GM12891 (cell line): ENCODE results near the gene NTN3.

Experiments
- POLR2A ChIP-seq: IDR thresholded peaks from 2 replicates; pipeline ENCODE4 v1.6.1; 2011; ENCODE audit warnings: low read depth, low read length, control low read depth
- POLR2AphosphoS5 ChIP-seq: IDR thresholded peaks from 2 replicates; pipeline ENCODE4 v1.6.1; 2011; ENCODE audit warnings: low read depth, low read length, control low read depth
- SPI1 ChIP-seq: IDR thresholded peaks from 2 replicates; pipeline ENCODE4 v1.6.1; 2011; ENCODE audit warnings: low read depth, low read length, control low read depth
- TAF1 ChIP-seq: IDR thresholded peaks from 2 replicates; pipeline ENCODE4 v1.6.1; 2011; ENCODE audit warnings: low read depth, low read length, control low read depth

GRCh38 chr16:2489581-2489980 is 18.5 kb downstream of the NTN3 start:
- TF ChIP-seq POLR2A, result no peak
- no peak for TF ChIP-seq TAF1
- TF ChIP-seq POLR2AphosphoS5, result no peak
- TF ChIP-seq SPI1, result no peak
